ENCODE results near the gene ARNT2. TPM values are rescaled to one million over a fixed set of nuclear protein-coding genes. Genes with fewer than 3 reads are reported as not detected.

The ARNT2 gene
- total RNA-seq, result 4.6 and 6.5 TPM in 2 replicates

GRCh38 chr15:80404057-80404760 lies at the start of gene ARNT2:
Gene ARNT2 (plus strand): TSS chr15:80404382. CDS start chr15:80404516, 134 bp downstream.

Other genes starting within 250 kb of the ARNT2 start
- gene CTXND1, start 152.2 kb upstream of the ARNT2 start, total RNA-seq, result not detected in 2 replicates

All from aortic smooth muscle cell (primary cell).